K562 (cell line): ENCODE data around the gene RHBDF2. TPM values are rescaled to one million over a fixed set of nuclear protein-coding genes. Genes with fewer than 3 reads are reported as not detected.

Experiments
- ADNP ChIP-seq: fragments of 200-800 bp; sonication (Bioruptor generic); IDR thresholded peaks from 2 replicates; pipeline ENCODE4 v1.6.1; 2016; ENCODE audit warnings: missing genetic modification characterization, missing compliant biosample characterization
- ATF7 ChIP-seq: fragments of 450-650 bp; IDR thresholded peaks from 2 replicates; pipeline ENCODE4 v1.7.1; 2014; ENCODE audit warnings: mild to moderate bottlenecking, moderate library complexity
- CBFA2T2 ChIP-seq: fragments of 450-650 bp; conservative IDR thresholded peaks from 2 replicates; pipeline ENCODE4 v1.6.1; 2017; ENCODE audit warnings: mild to moderate bottlenecking
- CXXC5 ChIP-seq: fragments of 250-450 bp; sonication (Bioruptor Pico); IDR thresholded peaks from 2 replicates; pipeline ENCODE4 v1.8.0; 2022; ENCODE audit warnings: inconsistent platforms, mild to moderate bottlenecking, moderate library complexity
- KDM2B ChIP-seq: fragments of 250-450 bp; sonication (Bioruptor Pico); IDR thresholded peaks from 2 replicates; pipeline ENCODE4 v1.8.0; 2021; ENCODE audit warnings: mild to moderate bottlenecking, moderate library complexity
- MITF ChIP-seq: IDR thresholded peaks from 2 replicates; pipeline ENCODE4 v1.6.1; 2014; ENCODE audit warnings: antibody characterized with exemption
- MYC ChIP-seq, 2 experiments: fragments of 250-450 bp in 1 of 2; sonication (Bioruptor Pico) in 1 of 2; IDR thresholded peaks; 2 replicates each; pipeline versions ENCODE4 v1.5.1 to v1.6.1; 2012 to 2021; ENCODE audit warnings: low read depth in 2 of 2, borderline replicate concordance in 1 of 2, improper control_type of control experiment in 1 of 2, low read length in 1 of 2, mild to moderate bottlenecking in 1 of 2, moderate library complexity in 1 of 2
- NFE2L1 ChIP-seq: fragments of 450-650 bp; IDR thresholded peaks from 2 replicates; pipeline ENCODE4 v1.6.1; 2016; ENCODE audit warnings: missing genetic modification characterization, low read depth, mild to moderate bottlenecking, missing compliant biosample characterization, moderate library complexity, borderline replicate concordance
- PATZ1 ChIP-seq: fragments of 250-450 bp; sonication (Bioruptor Pico); IDR thresholded peaks from 2 replicates; pipeline ENCODE4 v1.5.0; 2020; ENCODE audit warnings: mild to moderate bottlenecking, borderline replicate concordance
- RB1 ChIP-seq: fragments of 450-650 bp; IDR thresholded peaks from 2 replicates; pipeline ENCODE4 v1.6.1; 2017; ENCODE audit warnings: low read depth, mild to moderate bottlenecking
- RCOR1 ChIP-seq, 2 experiments: IDR thresholded peaks; 2 replicates each; pipeline ENCODE4 v1.6.1; 2012; ENCODE audit warnings: low read depth in 2 of 2, low read length in 2 of 2, borderline replicate concordance in 1 of 2, improper control_type of control experiment in 1 of 2
- SIRT6 ChIP-seq: IDR thresholded peaks from one replicate; pipeline ENCODE4 v1.6.1; 2012; ENCODE audit warnings: low read depth, mild to moderate bottlenecking, control low read depth, inconsistent platforms, low read length, moderate library complexity
- SRF ChIP-seq, 2 experiments: fragments of 250-450, 450-650 bp in 1 of 2; sonication (Bioruptor Pico) in 1 of 2; sonication (generic) in 1 of 2; formaldehyde crosslinking; IDR thresholded peaks; 2 replicates each; pipeline versions ENCODE4 v1.5.0 to v1.5.1; 2020 to 2022; ENCODE audit warnings: mild to moderate bottlenecking in 1 of 2, missing genetic modification reagents in 1 of 2
- TFAP4 ChIP-seq: sonication (generic); formaldehyde crosslinking; IDR thresholded peaks from 2 replicates; pipeline ENCODE4 v1.8.0; 2022; ENCODE audit warnings: missing genetic modification reagents, mild to moderate bottlenecking, moderate library complexity, borderline replicate concordance
- YY1 ChIP-seq, 3 experiments: IDR thresholded peaks; 2 replicates each; pipeline ENCODE4 v1.6.1; 2011; ENCODE audit warnings: low read length in 2 of 3, mild to moderate bottlenecking in 2 of 3, moderate library complexity in 2 of 3, borderline replicate concordance in 1 of 3, control low read depth in 1 of 3, low read depth in 1 of 3; ENCODE audit not compliant: insufficient read depth in 3 of 3, insufficient replicate concordance in 2 of 3, control insufficient read depth in 1 of 3, insufficient read length in 1 of 3; ENCODE audit errors: extremely low read depth in 1 of 3
- ZEB2 ChIP-seq: fragments of 450-650 bp; IDR thresholded peaks from 2 replicates; pipeline ENCODE4 v1.6.1; 2016
- ZNF253 ChIP-seq: fragments of 250-450 bp; sonication (Bioruptor Pico); conservative IDR thresholded peaks from 2 replicates; pipeline ENCODE4 v1.6.1; 2021; ENCODE audit warnings: mild to moderate bottlenecking
- ZNF277 ChIP-seq: fragments of 250-450 bp; sonication (Bioruptor Pico); IDR thresholded peaks from 2 replicates; pipeline ENCODE4 v1.8.0; 2022; ENCODE audit warnings: inconsistent platforms, mild to moderate bottlenecking, moderate library complexity, borderline replicate concordance
- ZNF384 ChIP-seq: IDR thresholded peaks from 2 replicates; pipeline ENCODE4 v1.6.1; 2012; ENCODE audit warnings: low read depth, low read length, improper control_type of control experiment
- polyA plus RNA-seq, 8 experiments: library from polyadenylated mRNA; depleted of rRNA in 4 of 8; stranded (reverse) in 5 of 8; unstranded in 3 of 8; fragments of >200 nt; fragmentation: Nextera tagmentation in 2 of 8; fragmentation: Illumina TruSeq in 1 of 8; extraction: Ambion mirVana in 2 of 8; extraction: Trizol in 1 of 8; gene quantifications; 2 replicates each; pipeline versions ENCODE4 v1.2.1 to v1.2.3, GENCODE V29; 2011 to 2014; ENCODE audit warnings: inconsistent platforms in 1 of 8, missing spikeins in 1 of 8
- total RNA-seq, 7 experiments: library from RNA; depleted of rRNA in 6 of 7; stranded (reverse); fragments of >200 nt in 6 of 7; fragmentation: Illumina TruSeq in 2 of 7; extraction: Trizol in 2 of 7; gene quantifications; 2 replicates each; pipeline versions ENCODE4 v1.2.1 to v1.2.3, GENCODE V29; 2011 to 2021; ENCODE audit warnings: low replicate concordance in 1 of 7

Gene RHBDF2
- total and polyA plus RNA-seq, 9 of the 15 experiments (the other 6 are each of a cell fraction or from before 2014, with no cell fraction given): 0.04 to 2.8 (median 1.1) TPM

GRCh38 chr17:76523084-76524037 lies 22.1 kb upstream of the RHBDF2 start (continued):
- TF ChIP-seq SRF (CRISPR knock-in tag; IDR thresholded peaks at IDR 0.05) (0 out of 4 replicates have a peak, but pooled peaks of 1 of the 2 experiments have one; percentile 42), ZNF384 (no peak), PATZ1 (CRISPR knock-in tag) (no peak), MYC (IDR thresholded peaks at IDR 0.05; ENCODE audit: low read depth, low read length) (no peak), MYC (CRISPR knock-in tag; IDR thresholded peaks at IDR 0.05; ENCODE audit: borderline replicate concordance, low read depth) (no peak), RCOR1 (IDR thresholded peaks at IDR 0.05; ENCODE audit: borderline replicate concordance in 1 of 2, low read depth in 2 of 2, low read length in 2 of 2) (0 out of 4 replicates have a peak, but pooled peaks of 1 of the 2 experiments have one; percentile 36), YY1 (IDR thresholded peaks at IDR 0.05; ENCODE audit: borderline replicate concordance in 1 of 3, control insufficient read depth in 1 of 3, extremely low read depth in 1 of 3, insufficient read depth in 3 of 3, insufficient read length in 1 of 3, insufficient replicate concordance in 2 of 3, low read depth in 1 of 3, low read length in 2 of 3) (peak in 2 of 3 experiments; percentile 61 to 70), ZNF277 (CRISPR knock-in tag) (no peak), KDM2B (CRISPR knock-in tag) (peak; percentile 20; the same call in 1 of the 2 replicates), SIRT6 (no peak), CBFA2T2 (0 out of 2 replicates have a peak, but pooled peaks have one; percentile 2), MITF (no peak), ADNP (tag) (no peak), NFE2L1 (no peak), ATF7 (peak; percentile 46; the same call in 1 of the 2 replicates), ZEB2 (no peak), ZNF253 (no peak), RB1 (peak; percentile 90), TFAP4 (CRISPR knock-in tag) (peak; percentile 57; the same call in 1 of the 2 replicates), CXXC5 (peak; percentile 41; the same call in 1 of the 2 replicates)
